Urinary bladder (tissue), 4 donors: ENCODE data around the gene CASP1. TPM values are rescaled to one million over a fixed set of nuclear protein-coding genes. Genes with fewer than 3 reads are reported as not detected.
A peak's percentile ranks its signal among the peaks of the same experiment; 100 is the strongest.
"Not testable (repeated sequence)": the region's sequence is repeated elsewhere in the genome, so short reads cannot be mapped to it uniquely, and the experiment has no call there.

Experiments used
- DNase-seq: peaks from one replicate; pipeline ENCODE4 v3.0.0-alpha.2; 2015; ENCODE audit errors: extremely low spot score
- H3K27ac ChIP-seq: one replicate; pipeline ENCODE4 v1.5.1; 2013; ENCODE audit warnings: low read depth, mild to moderate bottlenecking, moderate library complexity
- H3K36me3 ChIP-seq: one replicate; pipeline ENCODE4 v1.6.1; 2013; ENCODE audit warnings: mild to moderate bottlenecking, moderate library complexity; ENCODE audit not compliant: insufficient read depth
- H3K4me1 ChIP-seq: one replicate; pipeline ENCODE4 v1.6.1; 2013; ENCODE audit warnings: mild to moderate bottlenecking, moderate library complexity; ENCODE audit not compliant: insufficient read depth
- H3K4me3 ChIP-seq: one replicate; pipeline ENCODE4 v1.5.1; 2013; ENCODE audit warnings: low read depth, low read length
- WGBS: extraction: QIAGEN DNeasy Blood & Tissue Kit; methylation state at CpG from one replicate; pipeline ENCODE4 v1.1.7; 2013; 5-methylcytosine and 5-hydroxymethylcytosine counted together
- polyA plus RNA-seq: library from polyadenylated mRNA; stranded (reverse); fragments of 200-250 nt; gene quantifications from one replicate; pipeline ENCODE4 v1.2.3, GENCODE V29; 2013
- total RNA-seq: library from RNA; depleted of rRNA; stranded (reverse); fragments of >200 nt; gene quantifications from one replicate; pipeline ENCODE4 v1.2.3, GENCODE V29; 2014
- donor health status: healthy with polysubstance abuse.
- donor health status: healthy.

Gene CASP1
- 17.8 TPM for total RNA-seq
- polyA plus RNA-seq = 25.1 TPM

DNA sequence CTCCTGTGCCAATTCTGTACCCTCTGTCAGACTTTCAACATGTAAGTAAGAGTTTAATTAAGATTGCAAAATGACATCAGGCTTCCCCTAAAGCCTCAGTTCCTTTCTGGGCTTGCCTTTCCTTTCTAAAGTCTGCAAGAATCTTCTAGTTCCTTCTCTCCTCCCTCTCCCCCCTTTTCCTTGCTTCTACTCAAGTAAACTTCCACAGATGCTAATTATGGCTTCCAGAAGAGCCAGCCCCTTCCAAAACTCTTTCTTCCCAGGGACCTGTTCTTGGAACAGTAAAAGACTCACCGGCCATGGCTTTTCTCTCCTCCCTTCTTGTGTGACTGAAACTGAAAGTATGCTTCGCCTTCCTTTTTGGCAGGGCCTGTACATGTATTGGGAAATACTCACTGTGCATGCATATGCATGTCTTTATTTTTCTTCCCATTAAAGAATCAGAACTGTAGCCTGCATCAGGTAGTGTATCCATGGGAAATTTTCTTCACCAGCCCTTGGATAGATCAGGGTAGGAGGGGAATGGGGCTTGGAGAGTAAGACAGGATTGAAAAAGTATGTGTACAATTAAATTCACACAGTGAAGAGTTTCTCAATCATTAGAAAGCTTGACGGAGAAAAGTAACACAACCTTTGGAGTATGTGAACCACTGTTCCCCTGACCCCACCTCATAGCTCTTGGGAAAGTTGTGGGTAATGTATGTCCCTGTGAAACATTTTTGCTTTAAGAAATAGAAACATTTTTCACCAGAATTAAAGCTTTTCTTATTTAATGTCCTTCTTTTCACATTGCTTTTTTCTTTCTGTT lies at the start of gene CASP1:
Gene CASP1, minus strand, starts transcription at position 332 of the 808 bp plus-strand sequence. Its CDS starts 31 bp downstream, at position 301.
- Histone ChIP-seq H3K4me1 (peaks cover 3% of the 10 kb centered on the region), H3K27ac (peak within 1 kb of the TSS; percentile 80), H3K36me3 (no peaks in the 10 kb centered on the region), H3K4me3 (peak within 1 kb of the TSS; percentile 44)
- 33% methylated on average over 3 of the region's 3 CpGs for WGBS
- DNase-seq = no peak

DNA sequence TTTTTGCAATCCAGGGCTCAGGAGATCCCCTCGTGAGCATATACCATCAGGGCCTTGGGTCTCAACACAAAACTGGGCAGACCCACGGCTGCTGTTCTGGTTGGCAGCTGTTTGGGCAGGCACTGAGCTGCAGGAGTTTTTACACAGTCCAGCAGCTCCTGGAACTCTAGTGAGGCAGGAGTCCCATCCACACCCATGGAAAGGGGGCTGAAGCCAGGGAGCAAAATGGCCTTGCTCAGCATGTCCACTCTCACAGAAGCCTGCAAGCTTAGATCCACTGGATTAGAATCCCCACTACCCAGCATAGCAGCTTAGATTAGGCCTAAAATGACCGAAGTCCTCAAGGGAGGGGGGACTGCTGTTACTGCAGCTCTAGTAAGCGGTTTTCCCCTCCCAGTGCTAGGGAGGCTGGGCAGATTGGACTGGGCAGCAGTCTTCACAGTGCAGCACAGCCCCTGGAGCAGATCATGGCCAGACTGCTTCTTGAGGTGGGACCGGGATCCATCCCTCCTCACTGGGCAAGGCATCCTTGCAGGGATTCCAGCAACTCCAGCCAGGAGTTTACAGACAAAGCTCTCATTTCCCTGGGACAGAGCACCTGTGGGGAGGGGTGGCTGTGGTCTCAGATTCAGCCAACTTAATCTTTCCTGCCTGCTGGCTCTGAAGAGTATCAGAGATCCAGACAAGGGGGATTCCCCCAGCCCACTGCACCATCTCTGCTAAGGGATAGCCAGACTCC lies 46.6 kb upstream of the CASP1 start:
- WGBS = 93% methylated on average over 5 of the region's 5 CpGs
- no peak overlapping the region for H3K4me3 ChIP-seq
- no peaks in the 10 kb centered on the region for H3K36me3 ChIP-seq
- no peaks in the 10 kb centered on the region for H3K4me1 ChIP-seq
- DNase-seq = no peak
- H3K27ac ChIP-seq = no peak overlapping the region

DNA sequence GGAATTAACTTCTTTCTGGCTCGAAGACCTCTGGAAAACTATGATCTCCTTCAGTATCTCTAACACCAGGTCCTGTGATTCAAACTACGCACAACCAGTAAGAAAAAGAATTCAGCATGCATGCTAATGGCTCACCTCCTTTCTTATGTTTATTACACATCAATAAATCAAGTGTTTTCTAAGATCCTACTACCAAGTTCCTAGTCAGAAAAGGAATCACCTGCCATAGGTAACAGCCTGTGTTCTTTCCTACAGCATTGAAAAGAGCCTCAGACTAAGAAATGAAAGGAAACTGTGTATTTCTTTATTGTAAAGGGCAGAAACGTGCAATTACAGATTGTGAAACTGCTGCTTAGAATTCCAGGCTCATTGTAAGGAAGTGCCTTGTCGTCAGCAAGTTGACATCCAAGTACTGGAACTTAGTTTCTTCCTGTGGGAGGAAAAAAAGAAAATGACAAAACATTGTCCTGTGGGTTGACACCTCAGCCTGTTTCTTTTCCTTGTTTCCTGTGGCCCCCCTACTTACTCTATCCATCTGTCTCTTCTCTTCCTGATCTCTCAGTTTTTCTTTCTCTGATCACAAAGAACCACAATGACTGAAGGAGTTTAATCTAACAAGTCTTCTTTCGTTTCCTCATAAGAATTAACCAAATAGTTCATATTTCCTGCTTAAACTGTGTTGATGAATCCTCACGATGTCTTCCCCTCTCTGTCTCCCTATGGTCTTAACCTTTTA lies 45.4 kb upstream of the CASP1 start:
- WGBS = 50% methylated on average over 6 of the region's 6 CpGs
- not testable (repeated sequence) for H3K4me3 ChIP-seq, H3K4me1 ChIP-seq, H3K27ac ChIP-seq, H3K36me3 ChIP-seq, DNase-seq

DNA sequence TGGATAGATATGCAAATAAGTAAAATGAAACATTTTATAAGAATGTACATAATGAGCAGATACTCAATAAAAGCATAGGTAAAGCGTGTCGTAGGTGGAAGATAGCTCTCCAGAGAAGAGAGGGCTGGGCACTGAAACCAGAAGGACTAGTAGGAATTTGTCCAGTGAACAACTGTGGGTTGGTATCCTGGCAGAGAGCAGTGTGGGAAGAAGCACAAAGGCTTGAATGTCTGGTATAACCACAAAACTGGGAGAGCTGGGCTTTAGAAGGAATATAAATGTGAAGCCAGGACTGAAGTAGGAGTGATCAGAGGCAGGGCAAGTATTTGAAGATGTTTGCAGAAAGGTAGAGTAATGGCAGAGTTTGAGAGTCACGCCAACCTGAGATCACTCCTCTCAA lies 43.3 kb upstream of the CASP1 start:
- Histone ChIP-seq H3K4me1 (no peaks in the 10 kb centered on the region), H3K27ac (no peak overlapping the region), H3K4me3 (no peak overlapping the region), H3K36me3 (no peaks in the 10 kb centered on the region)
- no peak for DNase-seq
- WGBS = 93% methylated on average over 3 of the region's 3 CpGs

DNA sequence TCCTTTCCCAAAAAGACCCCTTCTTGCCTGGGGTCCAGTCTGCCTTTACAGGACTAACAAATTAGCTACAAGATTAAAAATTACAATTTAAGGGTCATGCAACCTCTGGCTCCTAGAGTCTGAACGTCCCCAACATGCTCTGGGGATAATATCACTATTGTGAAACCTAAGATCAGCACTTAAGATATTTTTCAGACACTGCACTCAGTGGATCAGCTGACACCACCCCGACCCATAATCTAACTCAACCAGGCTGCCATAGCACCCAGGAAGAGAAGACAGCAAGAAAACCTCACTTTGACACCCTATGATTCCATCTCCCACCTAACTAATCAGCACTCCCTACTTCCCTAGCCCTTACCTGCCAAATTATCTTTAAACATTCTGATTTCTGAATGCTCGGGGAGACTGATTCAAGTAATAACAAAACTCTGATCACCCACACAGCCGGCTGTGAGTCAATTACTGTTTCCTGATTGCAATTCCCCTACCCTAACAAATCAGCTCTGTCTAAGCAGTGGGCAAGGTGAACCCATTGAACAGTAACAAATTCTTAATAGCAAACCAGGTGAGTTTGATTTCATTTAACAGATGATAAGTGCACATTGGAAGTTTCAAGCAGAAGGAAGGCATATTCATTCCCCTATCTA lies 42.3 kb upstream of the CASP1 start:
- H3K36me3 ChIP-seq, DNase-seq, H3K4me1 ChIP-seq, H3K27ac ChIP-seq, H3K4me3 ChIP-seq: not testable (repeated sequence)
- 82% methylated on average over 4 of the region's 4 CpGs for WGBS

DNA sequence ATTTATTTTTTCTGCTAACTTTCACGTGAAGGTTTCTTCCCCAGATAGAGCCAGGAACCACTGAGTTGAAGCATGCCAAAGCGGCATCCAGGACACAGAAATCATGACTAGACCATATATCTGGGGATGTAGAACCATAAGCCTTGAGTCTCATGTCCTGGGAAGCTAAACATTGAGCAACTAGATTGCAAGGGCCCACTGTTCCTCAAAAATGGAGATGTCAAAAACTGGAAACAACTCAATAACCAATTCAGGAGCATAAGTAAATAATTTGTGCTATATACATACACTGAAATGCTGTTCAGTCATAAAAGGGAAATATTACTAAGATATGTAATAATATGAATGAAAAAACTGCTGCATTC lies 39.2 kb upstream of the CASP1 start:
- WGBS = 86% methylated on average over 2 of the region's 2 CpGs
- DNase-seq = no peak
- Histone ChIP-seq H3K36me3 (no peaks in the 10 kb centered on the region), H3K4me1 (no peaks in the 10 kb centered on the region), H3K4me3 (no peak overlapping the region), H3K27ac (no peak overlapping the region)

DNA sequence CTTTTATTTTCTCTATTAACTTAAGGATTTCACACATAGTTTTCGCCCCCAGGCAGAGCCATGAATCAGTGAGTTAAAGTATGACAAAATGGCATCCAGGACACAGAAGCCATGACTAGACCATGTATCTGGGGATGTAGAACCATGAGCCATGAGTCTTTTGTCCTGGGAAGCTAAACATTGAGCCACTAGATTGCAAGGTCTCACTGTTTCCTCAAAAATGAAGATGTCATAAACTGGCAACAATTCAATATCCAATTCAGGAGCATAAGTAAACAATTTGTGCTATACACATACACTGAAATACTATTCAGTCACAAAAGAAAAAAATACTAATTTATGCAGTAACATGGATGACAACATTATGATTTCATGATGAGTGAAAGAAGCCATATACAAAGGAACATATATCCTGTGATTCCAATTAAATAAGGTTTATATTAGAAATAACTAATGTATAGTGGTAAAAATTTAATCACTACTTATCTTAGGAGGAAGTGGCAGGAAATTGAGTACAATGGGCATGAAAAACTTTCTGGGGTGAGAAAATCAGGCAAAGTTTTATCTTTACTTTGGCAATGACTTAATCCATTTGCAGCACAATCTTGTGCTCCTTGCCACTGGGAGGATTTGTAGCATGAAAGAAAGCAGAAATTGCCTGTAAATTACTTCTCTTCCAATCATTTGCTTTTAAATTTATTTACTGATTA lies 38.7 kb upstream of the CASP1 start:
- H3K4me3 ChIP-seq = no peak overlapping the region
- WGBS = 98% methylated on average over 1 of the region's 1 CpG

DNA sequence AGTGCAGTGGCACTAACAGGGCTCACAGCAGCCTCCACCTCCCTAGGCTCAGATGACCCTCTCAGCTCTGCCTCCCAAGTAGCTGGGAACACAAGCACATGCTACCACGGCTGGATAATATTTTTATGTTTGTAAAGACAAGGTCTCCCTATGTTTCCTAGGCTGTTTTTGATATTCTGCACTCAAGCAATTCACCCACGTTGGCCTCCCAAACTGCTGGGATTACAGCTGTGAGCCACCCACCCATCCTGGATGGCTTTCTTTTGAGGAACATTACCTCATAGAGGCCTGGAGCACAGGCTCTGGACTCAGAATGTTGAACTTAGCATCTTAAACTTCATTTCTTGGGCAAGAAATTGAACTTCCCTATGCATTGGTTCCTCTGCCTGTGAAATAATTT lies 37.1 kb upstream of the CASP1 start:
- H3K4me3 ChIP-seq, H3K4me1 ChIP-seq, DNase-seq, H3K27ac ChIP-seq, H3K36me3 ChIP-seq: not testable (repeated sequence)
- WGBS = 91% methylated on average over 2 of the region's 2 CpGs

More for the DNA sequence above, 38.7 kb upstream of the CASP1 start:
- no peak for DNase-seq
- Histone ChIP-seq H3K4me1 (no peaks in the 10 kb centered on the region), H3K36me3 (no peaks in the 10 kb centered on the region), H3K27ac (no peak overlapping the region)

DNA sequence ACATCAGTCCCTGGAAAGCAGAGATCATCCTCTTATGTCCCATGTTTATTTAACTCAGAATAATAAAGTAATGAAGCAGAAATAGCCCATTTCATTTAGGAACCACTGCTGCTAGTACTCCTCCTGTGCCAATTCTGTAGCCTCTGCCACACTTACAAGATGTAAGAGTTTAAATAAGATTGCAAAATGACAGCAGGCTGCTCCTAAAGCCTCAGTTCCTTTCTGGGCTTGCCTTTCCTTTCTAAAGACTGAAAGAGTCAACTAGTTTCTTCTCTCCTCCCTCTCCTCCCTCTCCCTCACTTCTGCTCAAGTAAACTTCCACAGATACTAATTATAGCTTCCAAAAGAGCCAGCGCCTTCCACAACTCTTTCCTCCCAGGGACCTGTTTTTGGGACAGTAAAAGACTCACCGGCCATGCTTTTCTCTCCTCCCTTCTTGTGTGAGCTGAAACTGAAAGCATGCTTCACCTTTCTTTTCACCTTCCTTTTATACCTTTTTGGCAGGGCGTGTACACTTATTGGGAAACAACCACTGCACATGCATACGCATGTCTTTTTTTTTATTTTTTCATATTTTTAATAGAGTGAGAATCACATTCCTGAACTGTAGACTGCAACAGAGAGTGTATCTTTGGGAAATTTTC lies 36.3 kb upstream of the CASP1 start:
- no peak for DNase-seq
- Histone ChIP-seq H3K27ac (no peak overlapping the region), H3K36me3 (no peaks in the 10 kb centered on the region), H3K4me3 (no peak overlapping the region), H3K4me1 (no peaks in the 10 kb centered on the region)
- 70% methylated on average over 4 of the region's 4 CpGs for WGBS

DNA sequence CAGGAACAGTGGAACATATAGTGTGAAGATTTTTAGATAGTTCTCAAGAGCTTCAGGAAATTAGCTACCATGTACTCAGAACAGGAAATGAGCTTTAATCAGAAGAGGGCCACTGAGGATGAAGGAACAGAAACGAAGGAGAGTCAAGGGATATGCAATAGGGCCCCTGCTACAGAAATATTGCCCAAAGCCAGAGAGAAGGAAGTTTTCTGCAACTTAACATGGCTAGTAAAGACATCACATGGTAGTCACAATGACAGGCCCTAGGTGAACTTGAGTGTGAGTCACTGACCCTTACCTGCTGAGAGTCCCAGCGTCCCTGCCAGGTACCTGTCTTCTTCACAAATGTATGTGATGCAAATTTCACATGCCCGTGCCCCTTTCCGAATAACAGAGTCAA lies 35.4 kb upstream of the CASP1 start:
- DNase-seq = no peak
- 91% methylated on average over 4 of the region's 4 CpGs for WGBS
- Histone ChIP-seq H3K36me3 (no peaks in the 10 kb centered on the region), H3K4me1 (no peaks in the 10 kb centered on the region), H3K4me3 (no peak overlapping the region), H3K27ac (no peak overlapping the region)

DNA sequence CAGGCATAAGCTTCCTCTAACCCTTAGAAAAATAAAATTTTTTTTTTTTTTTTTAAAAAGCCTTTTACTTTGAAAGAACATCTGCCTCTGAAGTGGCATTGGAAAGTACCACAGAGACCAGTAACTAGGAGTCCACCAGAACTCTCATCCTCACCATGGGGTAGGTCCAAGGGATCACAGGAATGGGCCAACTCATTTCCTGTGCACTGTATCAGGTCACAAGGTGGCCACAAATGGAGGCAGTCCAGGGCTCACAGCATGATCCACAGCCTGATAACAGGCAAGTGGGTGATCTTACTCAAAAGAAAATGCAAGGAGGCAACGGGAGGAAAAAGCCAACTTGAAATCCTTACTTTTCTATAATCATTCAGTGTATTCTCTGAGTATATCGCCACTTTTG lies 34.8 kb upstream of the CASP1 start:
- H3K27ac ChIP-seq, H3K4me3 ChIP-seq, DNase-seq, H3K4me1 ChIP-seq, H3K36me3 ChIP-seq: not testable (repeated sequence)
- WGBS = 84% methylated on average over 2 of the region's 2 CpGs

DNA sequence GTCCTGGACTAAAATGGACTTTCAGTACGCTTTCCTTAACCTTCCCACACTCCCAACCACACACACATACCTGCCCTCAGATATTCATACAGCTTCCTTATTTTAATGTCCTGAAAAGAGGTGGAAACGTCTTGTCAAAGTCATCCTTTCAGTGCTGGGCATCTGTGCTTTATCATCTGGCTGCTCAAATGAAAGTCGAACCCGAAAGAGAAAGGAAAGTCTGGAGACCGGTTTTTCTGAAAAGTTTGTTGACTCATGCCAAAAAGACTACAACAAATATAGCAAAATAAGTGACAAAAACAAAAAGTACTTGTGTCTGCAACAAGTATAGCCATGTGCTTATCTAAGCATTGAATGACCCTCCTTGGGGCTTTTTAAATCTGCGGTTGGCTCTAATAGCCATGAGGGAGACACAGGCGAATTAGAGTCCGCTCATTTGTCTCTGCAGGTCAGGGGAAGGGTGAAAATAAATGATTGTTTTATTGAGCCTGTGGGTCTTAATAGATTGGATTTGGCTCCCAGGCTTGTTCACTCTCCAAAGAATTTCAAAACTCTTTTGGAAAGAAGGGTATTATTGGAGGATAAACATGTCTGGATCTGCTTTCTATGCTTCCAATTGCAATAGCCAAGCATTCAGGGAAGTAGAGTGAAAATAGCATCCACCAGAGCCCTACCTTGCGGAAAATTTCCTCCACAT lies 28.4 kb upstream of the CASP1 start:
- not testable (repeated sequence) for H3K27ac ChIP-seq, DNase-seq, H3K4me1 ChIP-seq, H3K4me3 ChIP-seq, H3K36me3 ChIP-seq
- 55% methylated on average over 9 of the region's 9 CpGs for WGBS
